PC-9 (cell line): ENCODE data around the gene RXRA.

Source experiments
- CTCF ChIP-seq: fragments of 200-600 bp; sonication (generic); conservative IDR thresholded peaks from 2 replicates; pipeline ENCODE4 v1.6.1; 2017; ENCODE audit warnings: mixed run types, antibody characterized with exemption, mild to moderate bottlenecking, moderate library complexity
- EZH2 ChIP-seq: fragments of 200-600 bp; sonication (generic); IDR thresholded peaks from 2 replicates; pipeline ENCODE4 v1.8.0; 2017; ENCODE audit warnings: antibody characterized with exemption, low read depth

- no peak for TF ChIP-seq CTCF
- no peak for TF ChIP-seq EZH2
These were observed 63.4 kb downstream of the RXRA start for GRCh38 chr9:134389642-134390041.
